ENCODE results near the gene NEK11.
"Not testable (repeated sequence)": the region's sequence is repeated elsewhere in the genome, so short reads cannot be mapped to it uniquely, and the experiment has no call there.

The NEK11 gene

DNA sequence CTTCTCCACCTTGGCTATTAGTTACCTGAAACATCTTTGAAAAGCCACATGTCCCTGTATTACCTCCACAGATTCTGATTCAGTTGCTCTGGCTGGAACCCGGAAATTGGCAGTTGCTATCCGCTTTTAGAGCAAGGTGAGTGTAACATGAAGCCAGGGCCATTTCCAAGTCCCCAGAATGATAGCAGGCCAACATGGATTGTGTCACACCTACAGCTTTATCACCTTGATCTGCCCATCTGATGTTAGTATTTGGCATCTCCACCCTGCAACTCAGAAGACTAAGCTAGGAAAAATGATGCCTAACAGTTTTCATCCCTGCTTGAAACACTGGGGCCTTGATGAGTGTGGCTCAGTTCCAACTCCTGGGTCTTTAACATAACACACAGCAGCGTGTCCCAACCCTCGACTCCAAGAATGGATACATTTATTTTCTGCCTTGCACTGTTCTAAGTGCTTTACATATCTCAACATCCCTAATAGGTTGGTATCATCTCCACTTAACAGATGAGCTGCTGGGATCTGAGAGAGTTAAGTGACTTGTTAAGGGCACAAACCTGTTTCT, 333.6 kb downstream of the NEK11 start:
- DNase-seq (ENCODE audit: low spot score), result no peak

GRCh38 chr3:131361066-131361463, 334.4 kb downstream of the NEK11 start:
- DNase-seq (ENCODE audit: low spot score), result not testable (repeated sequence)

- DNase-seq (ENCODE audit: low spot score), result peak; percentile 36
Observed at GRCh38 chr3:131361464-131362421, 335.1 kb downstream of the NEK11 start.

DNA sequence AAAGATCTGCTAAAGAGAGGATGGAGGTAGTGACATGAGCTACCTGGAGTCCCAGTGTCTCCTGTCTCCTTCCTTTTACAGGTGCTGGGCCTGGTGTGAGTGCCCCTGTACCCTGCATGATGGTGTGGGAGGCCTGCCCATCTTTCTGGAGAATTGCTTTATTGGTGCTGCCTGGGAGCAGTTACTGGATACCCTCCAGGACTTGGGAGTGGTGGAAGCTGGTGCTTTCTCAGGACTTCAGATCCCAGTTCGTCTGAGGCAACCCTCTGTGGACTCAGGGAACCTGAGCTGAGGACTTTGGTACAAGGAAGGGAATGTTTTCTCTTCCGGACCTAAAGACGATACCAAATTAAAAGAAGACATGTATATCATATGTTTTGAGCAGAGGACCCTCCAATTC, 336.6 kb downstream of the NEK11 start:
- no peak for DNase-seq (ENCODE audit: low spot score)

DNA sequence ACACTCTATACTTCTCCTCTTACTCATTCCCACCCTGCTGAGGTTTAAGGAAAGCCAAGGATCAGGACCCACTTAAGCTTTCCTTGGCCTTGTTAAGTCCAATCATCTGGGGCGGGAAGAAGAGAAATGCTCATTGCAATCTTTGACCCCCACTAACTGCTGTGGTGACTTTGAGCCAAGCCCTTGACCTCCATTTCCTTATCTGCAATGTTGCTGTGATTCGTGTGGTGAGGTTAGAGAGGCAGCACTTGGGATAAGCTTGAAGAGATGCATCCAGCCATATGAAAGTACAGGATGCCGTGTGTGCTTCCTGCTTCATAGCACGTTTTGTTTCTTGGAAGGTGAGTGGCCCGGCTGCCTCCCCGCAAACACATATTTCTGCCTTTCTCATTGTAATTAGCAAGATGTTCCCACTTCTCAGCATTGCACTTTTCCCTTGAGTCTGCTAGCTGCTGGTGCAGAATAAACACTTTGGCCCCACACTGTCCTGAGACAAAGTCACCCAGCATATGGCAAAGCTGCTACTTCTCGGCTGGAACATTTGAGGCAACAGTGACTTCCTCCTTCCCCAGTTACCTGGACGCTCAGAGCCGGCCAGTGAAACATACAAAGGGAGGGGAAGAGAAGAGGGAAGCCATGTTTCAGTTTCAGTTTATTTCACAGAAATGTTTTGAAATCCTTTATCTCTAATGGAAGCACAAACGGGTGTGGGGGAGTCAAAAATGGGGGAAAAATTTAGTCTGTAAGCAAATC, 344.4 kb downstream of the NEK11 start:
- no peak for DNase-seq (ENCODE audit: low spot score)

- DNase-seq (ENCODE audit: low spot score), result no peak
Observed at GRCh38 chr3:131371688-131372066, 345.0 kb downstream of the NEK11 start.

GRCh38 chr3:131374741-131375140, 348.1 kb downstream of the NEK11 start:
- no peak for DNase-seq (ENCODE audit: low spot score)

- not testable (repeated sequence) for DNase-seq (ENCODE audit: low spot score)
Observed at GRCh38 chr3:131380821-131381444, 354.3 kb downstream of the NEK11 start.

DNA sequence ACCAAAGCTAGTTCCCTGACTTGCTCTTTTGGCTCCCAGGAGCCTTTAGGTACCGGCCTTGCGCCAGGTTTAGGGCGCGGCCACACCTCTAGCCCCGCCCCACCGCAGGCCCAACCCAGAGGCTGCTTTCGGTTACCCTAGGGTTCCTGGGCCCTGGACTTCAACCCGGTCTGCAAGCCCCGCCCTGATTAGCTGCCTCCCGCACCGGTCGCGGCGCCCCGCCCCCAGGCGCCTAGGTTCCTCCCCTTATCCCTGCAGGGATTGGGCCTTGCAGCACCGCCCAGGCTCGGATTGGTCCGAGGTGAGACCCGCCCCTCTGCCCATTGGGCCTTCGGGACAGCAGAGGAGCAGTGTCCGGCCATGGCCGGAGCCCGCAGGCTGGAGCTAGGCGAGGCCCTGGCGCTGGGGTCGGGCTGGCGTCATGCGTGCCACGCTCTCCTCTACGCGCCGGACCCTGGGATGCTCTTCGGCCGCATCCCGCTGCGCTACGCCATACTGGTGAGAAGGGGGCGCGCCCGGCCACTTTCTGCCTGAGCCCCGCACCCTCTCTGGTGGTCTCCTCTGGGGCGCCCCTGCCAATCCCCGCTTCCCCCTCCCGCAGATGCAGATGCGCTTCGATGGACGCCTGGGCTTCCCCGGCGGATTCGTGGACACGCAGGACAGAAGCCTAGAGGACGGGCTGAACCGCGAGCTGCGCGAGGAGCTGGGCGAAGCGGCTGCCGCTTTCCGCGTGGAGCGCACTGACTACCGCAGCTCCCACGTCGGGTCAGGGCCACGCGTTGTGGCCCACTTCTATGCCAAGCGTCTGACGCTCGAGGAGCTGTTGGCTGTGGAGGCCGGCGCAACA, 355.0 kb downstream of the NEK11 start, which contains the start of gene NUDT16:
NUDT16 (plus strand) TSS at position 330 of the 847 bp plus-strand sequence; CDS start at position 361, 31 bp downstream.
- peak; percentile 99 for DNase-seq (ENCODE audit: low spot score)

DNA sequence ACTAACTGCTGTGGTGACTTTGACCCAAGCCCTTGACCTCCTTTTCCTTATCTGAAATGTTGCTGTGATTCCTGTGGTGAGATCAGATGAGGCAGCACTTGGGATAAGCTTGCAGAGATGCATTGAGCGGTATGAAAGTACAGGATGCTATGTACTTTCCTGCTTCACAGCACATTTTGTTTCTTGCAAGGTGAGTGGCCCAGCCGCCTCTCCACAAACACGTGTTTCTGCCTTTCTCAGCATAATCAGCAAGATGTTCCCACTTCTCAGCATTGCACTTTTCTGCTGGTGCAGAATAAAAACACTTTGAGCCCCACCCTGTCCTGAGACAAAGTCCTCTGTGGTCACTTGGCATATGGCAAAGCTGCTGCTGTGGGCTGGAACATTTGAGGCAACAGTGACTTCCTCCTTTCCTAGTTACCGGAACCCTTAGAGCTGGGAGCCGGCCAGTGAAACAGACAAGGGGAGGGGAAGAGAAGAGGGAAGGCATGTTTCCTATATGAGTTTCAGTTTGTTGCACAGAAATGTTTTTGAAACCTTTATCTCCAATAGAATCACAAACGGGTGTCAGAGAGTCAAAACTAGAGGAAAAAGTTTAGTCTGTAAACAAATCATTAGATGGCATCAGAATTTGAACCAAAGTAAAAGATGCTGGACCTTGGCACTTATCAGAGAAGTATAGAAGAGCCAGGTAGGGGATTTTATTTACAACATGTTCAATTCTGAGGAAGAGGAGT, 359.9 kb downstream of the NEK11 start:
- DNase-seq (ENCODE audit: low spot score), result no peak

- no peak for DNase-seq (ENCODE audit: low spot score)
Observed at GRCh38 chr3:131387796-131388489, 361.3 kb downstream of the NEK11 start.

GRCh38 chr3:131388490-131388799, 361.8 kb downstream of the NEK11 start:
- DNase-seq (ENCODE audit: low spot score), result peak; percentile 4

DNA sequence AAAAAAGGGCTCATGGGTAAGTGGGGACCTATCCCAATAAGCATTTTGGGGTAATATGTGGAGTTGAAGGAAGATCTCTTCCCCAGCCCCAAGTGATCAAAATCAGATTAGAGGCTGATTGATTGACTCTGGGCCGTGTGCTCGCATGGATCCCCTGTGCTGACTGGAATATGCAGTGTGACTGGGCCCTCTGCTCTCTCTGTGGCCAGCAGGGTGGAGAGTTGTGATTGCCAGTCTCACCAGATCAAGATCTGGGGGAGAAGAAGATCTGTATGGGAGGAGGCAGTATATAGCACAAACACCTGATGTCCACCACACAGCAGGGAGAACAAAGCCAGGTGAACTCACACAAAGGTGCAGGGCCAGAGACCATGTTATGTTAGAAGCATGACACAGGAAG, 363.7 kb downstream of the NEK11 start:
- DNase-seq (ENCODE audit: low spot score), result no peak

DNA sequence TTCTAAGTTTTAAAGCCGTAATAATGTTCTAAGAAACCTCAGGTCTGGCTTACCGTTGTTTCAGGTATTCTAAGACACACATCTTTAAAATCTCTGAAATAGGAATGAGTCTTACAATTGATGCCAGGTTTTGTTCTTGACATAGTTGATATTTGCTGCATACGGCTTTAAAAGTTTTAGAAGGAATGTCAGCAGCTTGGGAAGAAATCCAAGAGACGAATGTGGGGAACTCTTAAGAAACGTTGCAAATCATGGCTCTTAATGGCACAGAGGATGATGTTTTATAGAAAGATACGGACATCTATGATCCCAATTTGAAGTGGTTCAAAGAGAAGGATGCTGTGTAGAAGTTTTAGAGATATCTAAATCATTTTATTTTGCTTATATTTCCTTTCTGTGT, 366.4 kb downstream of the NEK11 start:
- no peak for DNase-seq (ENCODE audit: low spot score)

DNA sequence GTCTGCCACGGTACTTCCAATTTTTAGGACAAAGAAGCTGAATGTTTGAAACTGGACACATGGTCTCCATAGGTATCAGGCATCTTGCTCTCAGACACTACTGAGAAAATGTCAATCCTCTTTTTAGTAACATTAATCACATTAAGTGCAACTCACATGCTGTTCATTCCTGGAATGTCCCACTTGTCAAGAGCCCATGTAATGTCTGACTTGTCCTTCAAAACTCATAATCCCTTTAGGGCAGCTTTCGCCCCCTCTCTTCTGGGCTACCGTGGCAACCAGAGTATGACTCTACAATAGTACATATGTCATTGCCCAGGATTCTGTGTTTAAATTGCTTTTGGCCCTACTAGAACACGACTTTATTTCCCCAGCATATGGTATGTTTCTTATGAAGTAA, 367.2 kb downstream of the NEK11 start:
- DNase-seq (ENCODE audit: low spot score), result no peak

DNA sequence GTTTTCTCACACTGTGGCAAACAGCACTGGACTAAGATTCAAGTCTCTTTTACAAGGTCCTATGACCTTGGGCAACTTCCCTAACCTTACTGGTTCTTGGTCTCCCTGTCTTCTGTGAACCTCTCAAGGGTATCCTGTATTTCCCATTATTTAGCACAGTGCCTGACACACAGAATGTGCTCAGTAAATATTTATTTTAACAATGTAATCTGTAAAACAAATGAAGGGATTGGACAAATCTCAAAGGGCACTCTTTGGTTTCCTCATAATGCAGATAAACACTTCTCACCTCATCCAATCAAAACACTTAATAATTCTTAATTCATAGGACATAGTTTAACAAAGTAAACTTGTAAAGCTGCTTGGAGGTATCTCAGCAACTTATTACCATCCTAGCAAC, 367.7 kb downstream of the NEK11 start:
- no peak for DNase-seq (ENCODE audit: low spot score)

DNA sequence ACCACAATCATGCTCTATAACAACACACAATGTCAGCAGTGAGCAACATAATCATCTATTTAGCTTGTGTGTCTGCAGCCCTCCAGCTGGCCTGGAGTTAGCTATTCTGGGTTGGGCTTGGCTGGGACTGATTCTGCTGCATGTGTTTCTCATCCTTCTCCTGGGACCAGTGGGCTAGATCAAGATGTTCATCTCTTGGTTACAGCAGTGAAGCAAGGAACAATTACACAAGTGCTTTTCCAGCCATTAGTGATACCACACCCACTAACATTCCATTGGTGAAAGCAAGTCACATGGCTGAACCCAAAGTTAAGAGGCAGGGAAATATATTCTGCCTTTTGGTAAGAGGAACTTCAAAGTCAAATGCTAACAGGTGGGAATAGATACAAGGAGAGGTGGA, 369.5 kb downstream of the NEK11 start:
- peak; percentile 27 for DNase-seq (ENCODE audit: low spot score)

GRCh38 chr3:131397889-131398288, 371.2 kb downstream of the NEK11 start:
- DNase-seq (ENCODE audit: low spot score), result no peak

Data from GM03348 (cell line).